KG1 (cell line): ENCODE measurements around the gene EPPIN.
"Not testable (repeated sequence)": the region's sequence is repeated elsewhere in the genome, so short reads cannot be mapped to it uniquely, and the experiment has no call there.

Experiments
- DNase-seq: peaks from one replicate; lab custom pipeline; 2025; lab: John Stamatoyannopoulos, UW

EPPIN gene

DNA sequence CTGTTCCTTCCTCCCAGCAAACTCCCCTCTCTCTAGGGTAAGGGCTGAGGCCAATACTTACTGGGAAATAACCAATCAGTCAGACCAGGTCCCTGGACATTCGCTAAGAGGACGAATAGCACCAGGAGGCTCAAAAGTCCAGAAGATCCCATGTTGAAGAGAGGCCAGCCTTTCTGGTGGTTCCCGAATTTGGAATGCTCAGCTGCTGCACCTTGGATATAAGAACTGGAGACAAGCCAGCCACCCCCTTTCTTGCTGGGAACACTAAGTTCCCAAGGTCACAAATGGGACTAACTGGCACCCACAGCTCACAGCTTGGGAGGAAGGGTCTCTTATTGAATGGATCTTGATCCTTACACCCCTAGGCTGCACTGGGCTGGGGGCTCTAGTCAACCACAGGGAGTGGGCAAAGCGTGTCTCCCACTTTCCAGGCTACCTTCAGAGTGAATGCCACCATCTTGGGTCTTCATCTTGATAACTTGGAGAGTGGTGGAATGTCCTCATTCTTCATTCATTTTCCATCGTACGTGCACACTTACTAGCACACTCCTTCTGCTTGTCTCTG, at the start of gene EPPIN:
EPPIN (minus strand) TSS at position 196 of the 565 bp plus-strand sequence; CDS start at position 152, 44 bp downstream.
- DNase-seq, result no peak

DNA sequence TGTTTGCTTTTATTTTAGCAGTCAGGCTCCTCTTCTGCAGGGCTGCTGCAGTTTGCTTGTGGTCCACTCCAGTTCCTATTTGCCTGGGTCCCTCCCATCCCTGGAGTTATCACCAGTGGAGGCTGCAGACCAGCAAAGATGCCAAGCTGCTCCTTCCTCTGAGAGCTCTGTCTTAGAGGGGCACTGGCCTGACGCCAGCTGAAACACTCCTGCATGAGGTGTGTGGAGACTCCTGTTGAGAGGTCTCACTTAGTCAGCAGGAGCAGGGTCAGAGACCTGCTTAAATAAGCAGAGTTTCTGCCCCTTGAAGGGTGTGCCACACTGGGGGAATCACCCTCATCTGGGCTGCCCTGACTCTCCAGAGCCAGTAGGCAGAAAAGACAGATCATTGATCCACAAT, 48.0 kb upstream of the EPPIN start:
- DNase-seq, result no peak

GRCh38 chr20:45593498-45593897, 46.3 kb upstream of the EPPIN start:
- no peak for DNase-seq

- DNase-seq, result peak; percentile 2
These were observed 45.5 kb upstream of the EPPIN start for GRCh38 chr20:45592574-45593189.

- DNase-seq, result no peak
These were observed 42.5 kb upstream of the EPPIN start for GRCh38 chr20:45589725-45590124.

GRCh38 chr20:45588800-45589199, 41.6 kb upstream of the EPPIN start:
- DNase-seq, result no peak

DNA sequence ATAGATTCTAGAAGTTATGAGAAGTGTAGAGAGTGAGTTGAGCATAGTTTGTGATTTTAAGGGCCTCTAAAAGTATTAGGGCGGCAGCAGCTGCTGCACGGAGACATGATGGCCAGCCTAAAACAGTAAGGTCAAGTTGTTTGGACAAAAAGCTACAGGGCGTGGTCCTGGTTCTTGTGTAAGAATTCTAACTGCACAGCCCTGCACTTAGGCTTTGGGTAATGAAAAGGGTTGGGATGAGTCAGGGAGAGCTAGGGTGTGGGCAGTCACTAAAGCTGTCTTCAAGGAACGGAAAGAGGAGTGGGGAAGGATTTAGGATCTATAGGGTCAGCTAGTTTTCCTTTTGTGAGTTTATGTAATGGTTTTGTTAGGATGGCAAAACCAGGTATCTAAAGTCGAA, 38.8 kb upstream of the EPPIN start:
- DNase-seq, result not testable (repeated sequence)

DNA sequence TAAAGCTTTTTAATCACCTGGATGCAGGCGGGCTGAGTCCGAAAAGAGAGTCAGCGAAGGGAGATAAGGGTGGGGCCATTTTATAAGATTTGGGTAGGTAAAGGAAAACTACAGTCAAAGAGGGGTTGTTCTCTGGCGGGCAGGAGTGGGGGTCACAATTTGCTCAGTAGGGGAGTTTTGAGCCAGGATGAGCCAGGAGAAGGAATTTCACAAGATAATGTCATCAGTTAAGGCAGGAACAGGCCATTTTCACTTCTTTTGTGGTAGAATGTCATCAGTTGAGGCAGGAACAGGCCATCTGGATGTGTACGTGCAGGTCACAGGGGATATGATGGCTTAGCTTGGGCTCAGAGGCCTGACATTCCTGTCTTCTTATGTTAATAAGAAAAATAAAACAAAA, 37.1 kb upstream of the EPPIN start:
- not testable (repeated sequence) for DNase-seq

GRCh38 chr20:45583502-45583901, 36.3 kb upstream of the EPPIN start:
- DNase-seq, result no peak

DNA sequence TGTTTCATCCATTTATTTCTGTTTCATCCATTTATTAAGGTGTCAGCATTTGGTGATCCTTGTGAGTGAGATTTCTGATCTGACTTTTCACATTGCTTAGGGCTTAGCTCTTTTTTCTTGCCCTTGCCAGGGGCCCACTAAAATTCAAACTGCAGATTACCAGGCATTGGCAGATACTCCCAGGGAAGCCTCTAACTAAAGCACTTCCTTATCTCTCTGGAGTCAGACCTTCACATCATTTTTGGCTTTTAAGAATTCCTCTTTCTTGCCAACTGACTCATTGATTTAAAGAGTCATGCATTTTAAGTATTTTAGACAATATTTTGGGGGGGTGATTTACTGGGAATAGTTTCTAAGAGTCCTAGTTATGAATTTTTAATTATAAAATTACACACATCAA, 34.5 kb upstream of the EPPIN start:
- no peak for DNase-seq

- DNase-seq, result no peak
These were observed 32.0 kb upstream of the EPPIN start, which contains the start of gene WFDC8 for GRCh38 chr20:45579184-45579583. TSS of gene WFDC8 (minus strand) at chr20:45579284. CDS start at chr20:45579247, 37 bp downstream.

DNA sequence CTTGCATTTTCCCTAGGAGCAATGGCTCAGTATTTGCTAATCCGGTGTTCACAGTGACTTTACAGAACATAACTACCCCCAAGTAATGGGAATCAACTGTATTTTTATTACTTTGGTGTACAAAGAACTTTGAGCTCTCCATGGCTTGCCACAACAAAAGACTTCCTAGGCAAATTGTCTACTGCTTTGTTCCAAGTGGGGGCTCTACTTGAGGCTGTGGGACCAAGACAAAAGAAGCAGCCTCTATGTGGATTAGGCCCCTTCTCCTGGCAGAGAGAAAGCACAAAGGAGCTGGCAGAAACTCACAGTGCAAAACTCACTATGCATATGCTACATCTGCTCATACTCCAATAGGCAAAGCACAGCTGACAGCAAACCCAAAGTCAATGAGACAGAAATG, 31.0 kb upstream of the EPPIN start:
- no peak for DNase-seq

GRCh38 chr20:45576995-45577394, 29.8 kb upstream of the EPPIN start:
- DNase-seq, result no peak

DNA sequence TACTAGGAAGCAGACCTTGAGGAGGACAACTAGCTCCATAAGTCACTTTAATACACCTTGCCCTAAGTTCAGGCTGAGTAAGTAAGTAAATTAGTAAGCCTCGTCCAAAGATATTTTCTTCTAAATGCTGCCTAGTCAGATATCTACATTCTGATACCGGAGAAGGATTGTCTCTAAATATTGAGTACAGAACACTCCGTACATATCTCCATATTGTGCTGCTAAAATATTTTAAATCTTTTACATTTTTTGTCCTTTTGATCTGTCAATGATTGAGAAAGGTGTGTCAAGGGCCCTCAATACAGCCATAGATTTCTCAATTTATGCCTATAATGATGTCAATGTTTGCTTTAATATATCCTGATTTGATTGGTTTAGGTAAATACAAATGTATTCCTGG, 28.7 kb upstream of the EPPIN start:
- DNase-seq, result no peak

GRCh38 chr20:45569650-45570049, 22.4 kb upstream of the EPPIN start:
- not testable (repeated sequence) for DNase-seq

DNA sequence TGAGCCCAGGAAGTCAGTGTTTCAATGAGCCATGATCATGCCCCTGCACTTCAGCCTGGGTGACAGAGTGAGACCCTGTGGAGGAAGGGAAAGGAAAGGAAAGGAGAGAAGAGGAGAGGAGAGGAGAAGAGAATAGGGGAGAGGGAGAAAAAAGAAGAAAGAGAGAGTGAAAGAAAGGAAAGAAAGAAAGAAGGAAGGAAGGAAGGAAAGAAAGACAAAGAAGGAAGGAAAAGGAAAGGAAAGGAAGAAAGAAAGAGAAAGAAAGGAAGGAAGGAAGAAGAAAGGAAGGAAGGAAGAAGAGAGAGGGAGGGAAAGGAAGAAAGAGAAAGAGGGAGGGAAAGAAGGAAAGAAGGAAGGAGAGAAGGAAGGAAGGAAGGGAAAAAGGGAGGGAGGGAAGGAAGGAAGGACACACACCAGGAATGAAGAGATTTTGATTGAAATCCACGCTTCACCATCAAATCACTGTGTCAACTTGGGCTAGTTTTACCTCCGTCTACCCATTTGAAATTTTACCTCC, 17.6 kb upstream of the EPPIN start:
- DNase-seq, result no peak

DNA sequence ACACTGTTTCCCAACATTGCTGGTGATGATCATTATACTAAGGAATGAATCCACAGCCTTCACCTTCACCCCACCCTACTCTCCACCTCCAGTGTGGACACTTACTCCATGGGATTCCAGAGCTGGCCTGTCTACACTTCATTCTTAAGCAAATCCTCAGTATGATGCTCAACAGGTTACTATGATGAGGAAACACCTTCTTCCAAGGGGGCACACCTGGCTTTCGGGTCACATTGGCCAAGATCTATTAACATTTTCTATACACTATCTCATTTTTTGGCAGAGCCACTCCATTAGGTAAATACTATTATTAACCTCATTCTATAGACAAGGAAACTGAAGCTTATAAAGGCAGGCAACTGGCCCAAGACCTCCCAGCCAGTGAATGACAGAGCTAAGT, 8.0 kb upstream of the EPPIN start:
- DNase-seq, result no peak

DNA sequence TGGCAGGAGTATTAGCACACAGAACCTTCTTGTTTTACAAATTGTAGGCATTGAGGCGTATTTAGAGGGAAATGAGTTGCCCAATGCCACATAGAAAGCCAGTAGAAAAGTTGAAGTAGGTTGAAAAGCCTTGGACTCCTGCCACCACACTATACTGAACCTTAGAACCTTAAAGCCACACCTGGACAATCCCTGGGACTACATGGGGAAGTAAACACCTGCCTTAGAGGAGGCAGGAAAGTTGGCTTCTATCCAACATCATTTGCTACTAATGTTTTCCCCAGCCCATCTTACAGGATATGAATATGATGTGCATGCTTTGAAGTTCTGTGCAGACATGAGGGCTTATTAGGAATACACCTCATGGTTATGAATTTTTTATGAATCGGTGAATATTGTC, 5.3 kb upstream of the EPPIN start:
- DNase-seq, result no peak

GRCh38 chr20:45550765-45551164, 3.6 kb upstream of the EPPIN start:
- no peak for DNase-seq

DNA sequence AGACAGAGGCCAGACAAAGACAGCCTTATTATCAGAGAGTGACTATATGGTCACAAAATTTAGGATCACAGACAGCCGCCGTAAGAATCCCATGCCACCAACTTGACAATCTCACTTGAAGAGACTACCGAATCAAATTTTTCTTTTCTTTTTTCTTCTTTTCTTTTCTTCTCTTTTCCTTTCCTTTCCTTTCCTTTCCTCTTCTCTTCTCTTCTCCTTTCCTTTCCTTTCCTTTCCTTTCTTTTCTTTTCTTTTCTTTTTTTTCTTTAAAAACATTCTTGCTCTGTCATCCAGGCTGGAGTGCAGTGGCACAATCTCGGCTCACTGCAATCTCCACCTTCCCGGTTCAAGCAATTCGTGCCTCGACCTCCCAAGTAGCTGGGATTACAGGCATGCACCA, 1.2 kb upstream of the EPPIN start:
- no peak for DNase-seq

GRCh38 chr20:45545754-45546453, 1.3 kb downstream of the EPPIN start:
- DNase-seq, result no peak

DNA sequence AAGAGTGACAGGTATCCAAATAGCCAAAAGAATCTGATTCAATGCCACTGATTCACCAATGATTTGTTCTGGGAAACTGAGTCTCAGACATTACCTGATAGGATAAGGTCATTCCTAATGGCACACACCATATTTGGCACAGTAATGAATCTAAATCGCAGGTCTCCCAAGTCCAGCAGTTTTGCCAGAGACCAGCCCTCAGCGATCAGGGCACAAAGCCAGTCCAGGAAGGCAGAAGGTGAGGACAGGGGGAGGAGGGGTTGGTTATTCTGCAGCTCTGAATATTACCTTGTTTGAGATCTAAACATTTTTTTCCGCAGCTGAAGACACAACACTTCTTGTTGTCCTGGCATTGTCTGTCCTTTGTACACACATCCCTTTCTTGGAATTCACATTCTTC, 1.9 kb downstream of the EPPIN start:
- DNase-seq, result no peak

DNA sequence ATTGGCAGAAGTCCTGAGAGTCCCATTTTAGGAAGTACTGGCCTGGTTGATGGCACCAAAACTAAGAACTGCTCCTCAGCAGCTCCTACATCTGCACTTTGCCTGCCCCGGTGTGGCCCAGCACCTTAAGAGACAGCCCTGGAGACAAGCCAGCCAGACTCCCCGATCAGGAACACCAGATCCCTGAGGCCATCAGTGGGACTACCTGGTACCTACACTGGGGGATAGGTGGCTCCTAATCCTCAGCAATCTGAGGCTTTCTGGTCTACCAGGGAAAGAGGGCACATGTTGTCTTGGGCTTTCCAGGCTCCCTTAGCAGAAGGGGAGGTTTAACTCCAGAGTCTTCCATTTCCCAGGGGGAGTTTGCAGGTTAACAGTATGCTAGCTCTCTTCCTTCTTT, 7.8 kb downstream of the EPPIN start, which contains the start of gene WFDC6:
WFDC6 (minus strand) TSS at position 101 of the 400 bp plus-strand sequence; CDS start at position 26, 75 bp downstream.
- DNase-seq, result no peak
